Heart right ventricle (tissue), 16 donors: ENCODE measurements around the gene OLA1. TPM values are rescaled to one million over a fixed set of nuclear protein-coding genes. Genes with fewer than 3 reads are reported as not detected.

Source experiments
- ATAC-seq, 8 donors: fragments of 200-7000 bp; cut with Tn5 transposase; one replicate each; pipeline ENCODE4 v1.9.1; 2020; ENCODE audit warnings: mild to moderate bottlenecking in 8 of 8, moderate library complexity in 8 of 8, moderate number of reproducible peaks in 1 of 8
- DNase-seq, 2 donors: peaks; one replicate each; pipeline ENCODE4 v3.0.0-alpha.2; 2020
- H3K27ac ChIP-seq, 10 donors: fragments of 200-600 bp; sonication (generic) in 2 of 10; one replicate each; pipeline versions ENCODE4 v1.5.0 to v1.8.0; 2020 to 2022; ENCODE audit warnings: mild to moderate bottlenecking in 3 of 10
- H3K27me3 ChIP-seq, 7 donors: fragments of 200-600 bp; one replicate each; pipeline ENCODE4 v1.8.0; 2021 to 2022; ENCODE audit warnings: mild to moderate bottlenecking in 2 of 7
- H3K36me3 ChIP-seq, 9 donors: fragments of 200-600 bp; sonication (generic) in 1 of 9; one replicate each; pipeline versions ENCODE4 v1.5.0 to v1.8.0; 2020 to 2022; ENCODE audit warnings: mild to moderate bottlenecking in 2 of 9
- H3K4me1 ChIP-seq, 9 donors: fragments of 200-600 bp; sonication (generic) in 1 of 9; one replicate each; pipeline versions ENCODE4 v1.5.0 to v1.8.0; 2020 to 2022; ENCODE audit warnings: mild to moderate bottlenecking in 4 of 9
- H3K4me3 ChIP-seq, 10 donors: fragments of 200-600 bp; sonication (generic) in 2 of 10; one replicate each; pipeline versions ENCODE4 v1.5.0 to v1.8.0; 2020 to 2022; ENCODE audit warnings: mild to moderate bottlenecking in 7 of 10, moderate library complexity in 2 of 10
- H3K9me3 ChIP-seq, 11 donors: fragments of 200-600 bp in 10 of 11; sonication (generic) in 2 of 11; one replicate each; pipeline versions ENCODE4 v1.5.0 to v1.8.0; 2013 to 2022; ENCODE audit warnings: mild to moderate bottlenecking in 2 of 11, control low read depth in 1 of 11, moderate library complexity in 1 of 11
- WGBS, 2 donors: extraction: QIAGEN DNeasy Blood & Tissue Kit; methylation state at CpG; one replicate each; pipeline ENCODE4 v1.1.7; 2013; ENCODE audit warnings: inconsistent platforms in 1 of 2; 5-methylcytosine and 5-hydroxymethylcytosine counted together
- intact Hi-C, 10 donors: fragments of 100-400 bp; cut with DNase I; formaldehyde crosslinking; loops; one replicate each; pipeline versions ENCODE4 v1.11.1 to v1.14.2; 2022
- polyA plus RNA-seq, 2 donors: library from polyadenylated mRNA; stranded (reverse); fragments of 200-250 nt; gene quantifications; one replicate each; pipeline ENCODE4 v1.2.3, GENCODE V29; 2013
- total RNA-seq, 10 donors: library from RNA; stranded (reverse); fragmentation: NEBNext Ultra II Directional in 3 of 10; extraction: Animal tissue kit (Norgen Biotek cat#: 25700) in 3 of 10; gene quantifications; one replicate each; pipeline versions ENCODE4 v1.2.1 to v1.2.4, GENCODE V29; 2021 to 2023
- TF ChIP-seq, protein P1 (sequence below), 9 donors: fragments of 200-600 bp; sonication (generic) in 2 of 9; IDR thresholded peaks; one replicate each; pipeline versions ENCODE4 v1.5.0 to v1.8.0; 2021 to 2022; ENCODE audit warnings: antibody characterized with exemption in 9 of 9, mild to moderate bottlenecking in 5 of 9, moderate library complexity in 1 of 9
- donor health status: Arrhythmogenic right ventricular cardiomyopathy.
- donor health status: ischemic (EF 13 %, LVEDD 7.1; RV severe dilation, severe dysfunction).
- donor health status: healthy with polysubstance abuse.
- donor health status: DM: no; HTN: yes; CAD: no.
- donor health status: DM: no; HTN: no; CAD: no.
- donor health status: ischemic (EF 25% LVEDD 6.9; RV normal size, moderate dysfunction).
- donor health status: ischemic (EF 25% LVEDD 5.7; RV mildly dilated, moderate dysfunction).
- donor health status: healthy.
- donor health status: DM: yes; HTN: yes; CAD: no.
- donor health status: Ischemic cardiomyopathy.
- donor health status: ischemic (EF 35%, LVEDD 5.7; RV mildly dilated, moderate dysfunction).
- donor health status: nonischemic (EF 11% LVEDD 7.7; RV severe dilation, severe dysfunction).
- donor health status: DM: yes; HTN: yes; CAD: no.
- donor health status: PGD.
- donor health status: ischemic (EF 29% LVEDD 5.4; RV normal size, mild dysfunction).
- donor health status: nonischemic (EF 23%, LVEDD 6.1; RV moderate dilation, normal function).

OLA1 gene
- total and polyA plus RNA-seq, 12 donors = 23.7 to 85.2 (median 73.3) TPM

- no peak overlapping the region for H3K27ac ChIP-seq
- no peaks in the 10 kb centered on the region for H3K9me3 ChIP-seq
- WGBS, 2 donors = 86 to 92% methylated on average over 1 of the region's 1 CpG
- no peak overlapping the region for H3K4me3 ChIP-seq
- no peaks in the 10 kb centered on the region for H3K27me3 ChIP-seq
- no peaks in the 10 kb centered on the region for H3K36me3 ChIP-seq
- TF ChIP-seq, protein P1, sequence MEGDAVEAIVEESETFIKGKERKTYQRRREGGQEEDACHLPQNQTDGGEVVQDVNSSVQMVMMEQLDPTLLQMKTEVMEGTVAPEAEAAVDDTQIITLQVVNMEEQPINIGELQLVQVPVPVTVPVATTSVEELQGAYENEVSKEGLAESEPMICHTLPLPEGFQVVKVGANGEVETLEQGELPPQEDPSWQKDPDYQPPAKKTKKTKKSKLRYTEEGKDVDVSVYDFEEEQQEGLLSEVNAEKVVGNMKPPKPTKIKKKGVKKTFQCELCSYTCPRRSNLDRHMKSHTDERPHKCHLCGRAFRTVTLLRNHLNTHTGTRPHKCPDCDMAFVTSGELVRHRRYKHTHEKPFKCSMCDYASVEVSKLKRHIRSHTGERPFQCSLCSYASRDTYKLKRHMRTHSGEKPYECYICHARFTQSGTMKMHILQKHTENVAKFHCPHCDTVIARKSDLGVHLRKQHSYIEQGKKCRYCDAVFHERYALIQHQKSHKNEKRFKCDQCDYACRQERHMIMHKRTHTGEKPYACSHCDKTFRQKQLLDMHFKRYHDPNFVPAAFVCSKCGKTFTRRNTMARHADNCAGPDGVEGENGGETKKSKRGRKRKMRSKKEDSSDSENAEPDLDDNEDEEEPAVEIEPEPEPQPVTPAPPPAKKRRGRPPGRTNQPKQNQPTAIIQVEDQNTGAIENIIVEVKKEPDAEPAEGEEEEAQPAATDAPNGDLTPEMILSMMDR (IDR thresholded peaks at IDR 0.05) = no peak
- no peak for DNase-seq
- no peaks in the 10 kb centered on the region for H3K4me1 ChIP-seq
- ATAC-seq = no peak
- intact Hi-C loops = no loop called here
Measured at GRCh38 chr2:174108579-174108978, 139.8 kb downstream of the OLA1 start.

- no peaks in the 10 kb centered on the region for H3K4me1 ChIP-seq
- no peaks in the 10 kb centered on the region for H3K9me3 ChIP-seq
- ATAC-seq (no peak), DNase-seq (no peak)
- TF ChIP-seq, protein P1 (IDR thresholded peaks at IDR 0.05) = no peak
- H3K36me3 ChIP-seq = no peaks in the 10 kb centered on the region
- intact Hi-C loops = no loop called here
- no peaks in the 10 kb centered on the region for H3K27me3 ChIP-seq
- H3K27ac ChIP-seq = no peak overlapping the region
- H3K4me3 ChIP-seq = no peak overlapping the region
Measured at GRCh38 chr2:174106736-174107135, 141.6 kb downstream of the OLA1 start.

DNA sequence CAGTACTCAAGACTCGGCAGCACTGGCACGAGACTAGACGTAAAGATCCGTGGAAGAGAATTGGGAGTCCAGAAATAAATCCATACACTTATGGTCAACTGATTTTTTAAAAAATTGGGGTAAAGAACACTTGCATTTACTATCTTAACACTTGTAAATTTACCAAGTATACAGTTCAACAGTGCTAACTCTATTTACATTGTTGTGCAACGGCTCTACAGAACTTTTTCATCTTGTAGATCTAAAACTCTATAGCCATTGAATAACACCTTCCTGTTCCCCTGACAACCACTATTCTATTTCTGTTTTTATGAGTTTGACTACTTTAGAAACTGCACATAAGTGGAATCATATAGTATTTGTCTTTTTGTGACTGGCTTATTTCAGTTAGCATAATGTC is 153.8 kb downstream of the OLA1 start:
- H3K4me1 ChIP-seq = no peaks in the 10 kb centered on the region
- no peaks in the 10 kb centered on the region for H3K9me3 ChIP-seq
- TF ChIP-seq, protein P1 (IDR thresholded peaks at IDR 0.05) = no peak
- no peak for DNase-seq
- intact Hi-C loops = no loop called here
- no peak for ATAC-seq
- no peak overlapping the region for H3K27ac ChIP-seq
- H3K36me3 ChIP-seq = peaks cover 0 to 12% (median 0%) of the 10 kb centered on the region in 9 donors
- H3K4me3 ChIP-seq = no peak overlapping the region
- 96 to 98% methylated on average over 5 of the region's 5 CpGs for WGBS, 2 donors
- H3K27me3 ChIP-seq = no peaks in the 10 kb centered on the region

DNA sequence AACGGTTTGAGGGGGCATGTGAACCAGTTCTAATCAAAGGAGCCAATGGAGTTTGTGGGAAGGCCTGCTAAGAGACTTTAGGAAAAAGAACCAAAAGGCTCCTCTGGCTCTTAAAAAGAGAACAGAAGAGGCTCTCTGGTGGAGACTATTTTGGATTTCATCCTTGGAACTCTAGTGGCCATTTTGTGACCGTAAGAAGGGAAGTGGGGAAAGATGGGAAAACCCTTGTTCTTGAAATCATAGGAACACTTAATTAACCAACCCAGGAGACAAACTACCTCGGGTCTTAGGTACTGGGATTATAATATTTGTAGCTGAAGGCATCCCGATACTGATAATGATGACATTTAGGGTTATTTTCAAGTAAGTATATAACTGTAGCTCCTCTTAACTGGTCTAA is 157.9 kb downstream of the OLA1 start:
- TF ChIP-seq, protein P1 (IDR thresholded peaks at IDR 0.05) = no peak

More for the DNA sequence above, 157.9 kb downstream of the OLA1 start:
- WGBS, 2 donors = 95 to 98% methylated on average over 4 of the region's 4 CpGs
- Histone ChIP-seq H3K27ac (no peak overlapping the region), H3K9me3 (no peaks in the 10 kb centered on the region), H3K36me3 (no peaks in the 10 kb centered on the region), H3K27me3 (no peaks in the 10 kb centered on the region), H3K4me1 (no peaks in the 10 kb centered on the region), H3K4me3 (no peak overlapping the region)
- no peak for ATAC-seq
- intact Hi-C loops = no loop called here
- DNase-seq = no peak
